Natural killer cell (primary cell): ENCODE results near the gene RINL. TPM values are rescaled to one million over a fixed set of nuclear protein-coding genes. Genes with fewer than 3 reads are reported as not detected.
A peak's percentile ranks its signal among the peaks of the same experiment; 100 is the strongest.
"Not testable (repeated sequence)": the region's sequence is repeated elsewhere in the genome, so short reads cannot be mapped to it uniquely, and the experiment has no call there.

Experiments
- ATAC-seq, 3 donors: fragments of 150-1000 bp in 2 of 3; fragments of 200-7000 bp in 1 of 3; cut with Tn5 transposase; 1 replicate in 1 of 3; 2 replicates in 2 of 3; pipeline ENCODE4 v1.10.0; 2021; ENCODE audit warnings: mild to moderate bottlenecking in 2 of 3, moderate library complexity in 2 of 3
- DNase-seq, 2 donors: peaks; one replicate each; pipeline versions ENCODE4 v3.0.0 to v3.0.0-alpha.2; 2013 to 2021; ENCODE audit warnings: mixed read lengths in 1 of 2
- H3K27ac ChIP-seq: one replicate; pipeline ENCODE4 v1.5.1; 2013; ENCODE audit warnings: mild to moderate bottlenecking, low read length
- H3K27me3 ChIP-seq: one replicate; pipeline ENCODE4 v1.6.1; 2013; ENCODE audit warnings: low read length; ENCODE audit not compliant: control insufficient read depth, insufficient read depth
- H3K36me3 ChIP-seq: one replicate; pipeline ENCODE4 v1.6.1; 2013; ENCODE audit warnings: low read length; ENCODE audit not compliant: control insufficient read depth, insufficient read depth
- H3K4me1 ChIP-seq: one replicate; pipeline ENCODE4 v1.6.1; 2013; ENCODE audit warnings: low read length; ENCODE audit not compliant: control insufficient read depth, insufficient read depth
- H3K4me3 ChIP-seq: one replicate; pipeline ENCODE4 v1.5.1; 2013; ENCODE audit warnings: low read length
- H3K9me3 ChIP-seq: one replicate; pipeline ENCODE4 v1.6.1; 2013; ENCODE audit warnings: low read length; ENCODE audit not compliant: control insufficient read depth, insufficient read depth
- H3K27ac Mint-ChIP-seq, 2 donors: one replicate each; pipeline ENCODE4 v1.8.0; 2022; ENCODE audit warnings: mild to moderate bottlenecking in 2 of 2, mixed read lengths in 2 of 2, moderate library complexity in 1 of 2
- H3K27me3 Mint-ChIP-seq, 2 donors: one replicate each; pipeline ENCODE4 v1.8.0; 2022; ENCODE audit warnings: low read depth in 2 of 2, mixed read lengths in 2 of 2
- H3K36me3 Mint-ChIP-seq: one replicate; pipeline ENCODE4 v1.8.0; 2022; ENCODE audit warnings: mixed read lengths
- H3K4me1 Mint-ChIP-seq, 2 donors: one replicate each; pipeline ENCODE4 v1.8.0; 2022; ENCODE audit warnings: mixed read lengths in 2 of 2
- H3K4me3 Mint-ChIP-seq: one replicate; pipeline ENCODE4 v1.8.0; 2022; ENCODE audit warnings: mild to moderate bottlenecking, moderate library complexity, mixed read lengths
- H3K9me3 Mint-ChIP-seq, 2 donors: one replicate each; pipeline ENCODE4 v1.8.0; 2022; ENCODE audit warnings: mixed read lengths in 2 of 2
- WGBS: methylation state at CpG from one replicate; pipeline ENCODE4 v1.1.7; 2013; ENCODE audit warnings: missing lambda C conversion rate; ENCODE audit not compliant: insufficient coverage; 5-methylcytosine and 5-hydroxymethylcytosine counted together
- intact Hi-C: fragments of 100-400 bp; cut with micrococcal nuclease; formaldehyde crosslinking; loops from one replicate; pipeline ENCODE4 v1.14.2; 2022
- total RNA-seq, 4 donors: library from RNA; stranded (reverse); fragments of 120-200 nt in 1 of 4; gene quantifications; one replicate each; pipeline versions ENCODE4 v1.2.3 to v1.2.4, GENCODE V29; 2013 to 2022
- TF ChIP-seq, protein P1 (sequence below): fragments of 200-600 bp; IDR thresholded peaks from one replicate; pipeline ENCODE4 v1.8.0; 2022; ENCODE audit warnings: antibody characterized with exemption

RINL gene
- total RNA-seq, 3 donors from 2014 or later (not counting 1 experiment from before 2014, with no cell fraction given): 59.7 to 65.6 (median 59.7) TPM

- Mint-ChIP-seq H3K4me1 (peaks cover 42 to 62% of the 10 kb centered on the region in 2 donors), H3K27me3 (no peaks in the 10 kb centered on the region), H3K9me3 (no peaks in the 10 kb centered on the region), H3K4me3 (no peak overlapping the region), H3K36me3 (no peaks in the 10 kb centered on the region), H3K27ac (peak overlapping the region in 1 of 2 donors; percentile 99)
- intact Hi-C loops: loop anchor here (5.0 to 10.0 kb wide), 2 partner anchors 132 to 190 kb away; no protein-coding TSS in a partner anchor
- no peak for ATAC-seq
- Histone ChIP-seq H3K36me3 (peaks cover 17% of the 10 kb centered on the region), H3K27me3 (no peaks in the 10 kb centered on the region), H3K9me3 (no peaks in the 10 kb centered on the region), H3K4me1 (peaks cover 68% of the 10 kb centered on the region), H3K27ac (no peak overlapping the region), H3K4me3 (no peak overlapping the region)
- no peak for DNase-seq
- 92% methylated on average over 8 of the region's 10 CpGs for WGBS
- TF ChIP-seq, protein P1, sequence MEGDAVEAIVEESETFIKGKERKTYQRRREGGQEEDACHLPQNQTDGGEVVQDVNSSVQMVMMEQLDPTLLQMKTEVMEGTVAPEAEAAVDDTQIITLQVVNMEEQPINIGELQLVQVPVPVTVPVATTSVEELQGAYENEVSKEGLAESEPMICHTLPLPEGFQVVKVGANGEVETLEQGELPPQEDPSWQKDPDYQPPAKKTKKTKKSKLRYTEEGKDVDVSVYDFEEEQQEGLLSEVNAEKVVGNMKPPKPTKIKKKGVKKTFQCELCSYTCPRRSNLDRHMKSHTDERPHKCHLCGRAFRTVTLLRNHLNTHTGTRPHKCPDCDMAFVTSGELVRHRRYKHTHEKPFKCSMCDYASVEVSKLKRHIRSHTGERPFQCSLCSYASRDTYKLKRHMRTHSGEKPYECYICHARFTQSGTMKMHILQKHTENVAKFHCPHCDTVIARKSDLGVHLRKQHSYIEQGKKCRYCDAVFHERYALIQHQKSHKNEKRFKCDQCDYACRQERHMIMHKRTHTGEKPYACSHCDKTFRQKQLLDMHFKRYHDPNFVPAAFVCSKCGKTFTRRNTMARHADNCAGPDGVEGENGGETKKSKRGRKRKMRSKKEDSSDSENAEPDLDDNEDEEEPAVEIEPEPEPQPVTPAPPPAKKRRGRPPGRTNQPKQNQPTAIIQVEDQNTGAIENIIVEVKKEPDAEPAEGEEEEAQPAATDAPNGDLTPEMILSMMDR: no peak
These were observed 10.8 kb downstream of the RINL start for GRCh38 chr19:38867171-38867780.

- peak overlapping the region; percentile 29 to 53 for H3K27ac Mint-ChIP-seq
- WGBS: 72% methylated on average over 7 of the region's 10 CpGs
- DNase-seq (no peak), ATAC-seq (no peak)
- H3K4me3 Mint-ChIP-seq: no peak overlapping the region
- Histone ChIP-seq H3K4me1 (peaks cover 54% of the 10 kb centered on the region), H3K36me3 (no peaks in the 10 kb centered on the region), H3K4me3 (no peak overlapping the region), H3K9me3 (no peaks in the 10 kb centered on the region), H3K27ac (no peak overlapping the region), H3K27me3 (no peaks in the 10 kb centered on the region)
- H3K4me1 Mint-ChIP-seq: peaks cover 35 to 38% of the 10 kb centered on the region in 2 donors
- TF ChIP-seq, protein P1: no peak
- H3K9me3 Mint-ChIP-seq: no peaks in the 10 kb centered on the region
- H3K36me3 Mint-ChIP-seq: no peaks in the 10 kb centered on the region
- no peaks in the 10 kb centered on the region for H3K27me3 Mint-ChIP-seq
- intact Hi-C loops: loop anchor here (10.0 kb wide), 1 partner anchor 128 kb away; no protein-coding TSS in a partner anchor
These were observed 15.6 kb downstream of the RINL start for GRCh38 chr19:38862321-38863059.

GRCh38 chr19:38861368-38861767 lies 16.7 kb downstream of the RINL start:
- Histone ChIP-seq H3K4me3 (no peak overlapping the region), H3K9me3 (no peaks in the 10 kb centered on the region), H3K27ac (no peak overlapping the region), H3K36me3 (no peaks in the 10 kb centered on the region), H3K4me1 (peaks cover 63% of the 10 kb centered on the region), H3K27me3 (no peaks in the 10 kb centered on the region)
- Mint-ChIP-seq H3K4me3 (no peak overlapping the region), H3K27me3 (no peaks in the 10 kb centered on the region), H3K27ac (no peak overlapping the region), H3K4me1 (peaks cover 45 to 49% of the 10 kb centered on the region in 2 donors), H3K36me3 (no peaks in the 10 kb centered on the region), H3K9me3 (no peaks in the 10 kb centered on the region)
- 100% methylated on average over 3 of the region's 3 CpGs for WGBS
- ATAC-seq (no peak), DNase-seq (no peak)
- intact Hi-C loops: loop anchor here (10.0 kb wide), 1 partner anchor 127 kb away; no protein-coding TSS in a partner anchor
- TF ChIP-seq, protein P1: no peak

DNA sequence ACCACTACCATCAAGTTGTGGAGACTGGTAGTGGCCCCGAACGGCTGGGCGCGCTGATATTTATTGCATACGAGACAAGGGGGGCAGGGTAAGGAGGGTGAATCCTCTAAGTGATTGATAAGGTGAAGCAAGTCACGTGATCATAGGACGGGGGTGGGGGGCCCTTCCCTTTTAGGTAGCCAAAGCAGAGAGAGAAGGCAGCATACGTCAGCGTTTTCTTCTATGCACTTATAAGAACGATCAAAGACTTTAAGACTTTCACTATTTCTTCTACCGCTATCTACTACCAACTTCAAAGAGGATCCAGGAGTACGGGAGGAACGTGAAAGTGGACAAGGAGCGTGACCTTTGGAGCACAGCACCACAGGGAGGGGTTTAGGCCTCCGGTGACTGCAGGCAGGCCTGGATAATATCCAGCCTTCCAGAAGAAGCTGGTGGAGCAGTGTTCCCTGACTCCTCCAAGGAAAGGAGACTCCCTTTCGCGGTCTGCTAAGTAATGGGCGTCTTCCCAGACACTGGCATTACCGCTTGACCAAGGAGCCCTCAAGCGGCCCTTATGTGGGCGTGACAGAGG lies 18.4 kb downstream of the RINL start:
- H3K4me3 ChIP-seq, DNase-seq, ATAC-seq, H3K9me3 ChIP-seq, H3K27me3 ChIP-seq, H3K27ac Mint-ChIP-seq, H3K4me3 Mint-ChIP-seq, H3K27ac ChIP-seq, H3K36me3 Mint-ChIP-seq, H3K36me3 ChIP-seq, H3K9me3 Mint-ChIP-seq, H3K27me3 Mint-ChIP-seq: not testable (repeated sequence)
- WGBS: 97% methylated on average over 18 of the region's 21 CpGs
- peaks cover 50% of the 10 kb centered on the region for H3K4me1 ChIP-seq
- intact Hi-C loops: loop anchor here (10.0 kb wide), 1 partner anchor 125 kb away; no protein-coding TSS in a partner anchor
- peaks cover 30 to 35% of the 10 kb centered on the region in 2 donors for H3K4me1 Mint-ChIP-seq
